ENCODE measurements around the gene TRH. TPM values are rescaled to one million over a fixed set of nuclear protein-coding genes. Genes with fewer than 3 reads are reported as not detected.
A peak's percentile ranks its signal among the peaks of the same experiment; 100 is the strongest.

Gene TRH
- total and polyA plus RNA-seq, 2 experiments from 2014 or later, result 0.19 TPM; not detected in 1

DNA sequence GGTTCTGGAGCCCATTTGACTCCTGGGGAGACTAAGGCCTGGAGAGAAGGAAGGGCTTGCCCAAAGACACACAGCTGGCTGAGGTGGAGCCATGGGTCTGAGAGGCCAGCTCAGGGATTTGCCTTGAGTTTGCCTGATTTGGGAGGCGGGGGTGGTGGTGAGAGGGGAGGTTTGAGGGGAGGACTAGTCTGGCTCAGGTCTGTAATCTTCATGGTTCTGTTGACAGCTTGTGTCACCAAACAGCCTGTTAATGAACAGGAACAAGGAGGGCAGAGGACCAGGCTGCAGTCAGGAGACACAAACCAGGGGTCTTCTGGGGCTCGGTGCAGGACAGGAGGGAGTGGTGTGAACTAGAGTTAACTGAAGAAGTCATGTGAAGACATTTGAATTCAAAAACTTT is 3.6 kb downstream of the TRH start:
- no peaks in the 10 kb centered on the region for H4K20me1 ChIP-seq (ENCODE audit: insufficient read depth)
- H3K4me1 ChIP-seq (ENCODE audit: insufficient read depth), result no peaks in the 10 kb centered on the region
- H3K4me3 ChIP-seq, result no peak overlapping the region
- H3K27ac ChIP-seq, result no peak overlapping the region
- 30 to 54% methylated on average over 2 of the region's 2 CpGs for WGBS, 2 experiments (ENCODE audit: low coverage in 1 of 2, low lambda C conversion rate in 2 of 2, missing lambda C conversion rate in 2 of 2)
- H3K36me3 ChIP-seq (ENCODE audit: low read depth), result no peaks in the 10 kb centered on the region
- no peak overlapping the region for H3K4me2 ChIP-seq (ENCODE audit: unreplicated experiment)
- peaks cover 72% of the 10 kb centered on the region for H3K27me3 ChIP-seq (replicated peaks; ENCODE audit: insufficient read depth)
- TF ChIP-seq EZH2 (IDR thresholded peaks at IDR 0.05; ENCODE audit: insufficient read depth, poor library complexity, severe bottlenecking), result no peak
- no peak for TF ChIP-seq EZH2phosphoT487 (IDR thresholded peaks at IDR 0.05; ENCODE audit: insufficient read depth, low read depth)
- no peaks in the 10 kb centered on the region for H3K9me2 ChIP-seq (ENCODE audit: insufficient read depth)
- DNase-seq, result no peak
- H3K9ac ChIP-seq, result no peak overlapping the region
- H3K79me2 ChIP-seq (ENCODE audit: insufficient read depth), result no peaks in the 10 kb centered on the region
- H2AFZ ChIP-seq, result no peak overlapping the region
- in situ Hi-C loops (cut with MboI), result no loop called here
- H3K9me3 ChIP-seq (ENCODE audit: low read depth), result no peaks in the 10 kb centered on the region
- H3F3A ChIP-seq (ENCODE audit: insufficient read depth), result no peaks in the 10 kb centered on the region

DNA sequence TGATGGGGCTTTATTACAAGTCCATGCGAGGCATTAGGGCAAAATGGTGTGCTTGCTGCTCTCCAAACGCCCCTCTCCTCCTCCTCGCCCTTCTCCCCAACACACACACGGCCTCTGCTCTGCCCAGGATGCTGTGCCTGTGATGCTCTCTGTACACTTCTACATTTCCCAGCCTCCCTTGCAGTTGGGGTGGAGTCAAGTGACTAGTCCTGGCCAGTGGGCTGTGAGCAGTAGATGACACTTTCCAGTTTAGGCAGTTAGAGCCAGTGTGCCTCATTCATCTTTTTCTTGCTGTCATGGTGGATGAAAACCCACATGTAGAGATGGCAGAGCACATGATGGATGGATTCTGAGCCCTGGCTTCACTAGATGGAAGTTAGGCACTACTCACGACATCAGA is 5.4 kb downstream of the TRH start:
- no peak overlapping the region for H3K9ac ChIP-seq
- TF ChIP-seq EZH2 (IDR thresholded peaks at IDR 0.05; ENCODE audit: insufficient read depth, poor library complexity, severe bottlenecking) (no peak), EZH2phosphoT487 (IDR thresholded peaks at IDR 0.05; ENCODE audit: insufficient read depth, low read depth) (no peak)
- no peak overlapping the region for H2AFZ ChIP-seq
- WGBS, 2 experiments (ENCODE audit: low coverage in 1 of 2, low lambda C conversion rate in 2 of 2, missing lambda C conversion rate in 2 of 2), result 45 to 59% methylated on average over 5 of the region's 5 CpGs
- no peak overlapping the region for H3K4me3 ChIP-seq
- no peaks in the 10 kb centered on the region for H3K36me3 ChIP-seq (ENCODE audit: low read depth)
- no peak for DNase-seq
- H3K4me2 ChIP-seq (ENCODE audit: unreplicated experiment), result no peak overlapping the region
- no peaks in the 10 kb centered on the region for H3F3A ChIP-seq (ENCODE audit: insufficient read depth)
- no peaks in the 10 kb centered on the region for H3K79me2 ChIP-seq (ENCODE audit: insufficient read depth)
- in situ Hi-C loops (cut with MboI), result no loop called here
- H3K9me3 ChIP-seq (ENCODE audit: low read depth), result no peaks in the 10 kb centered on the region
- H3K4me1 ChIP-seq (ENCODE audit: insufficient read depth), result no peaks in the 10 kb centered on the region
- H3K27me3 ChIP-seq (replicated peaks; ENCODE audit: insufficient read depth), result peaks cover 55% of the 10 kb centered on the region
- no peaks in the 10 kb centered on the region for H3K9me2 ChIP-seq (ENCODE audit: insufficient read depth)
- H4K20me1 ChIP-seq (ENCODE audit: insufficient read depth), result no peaks in the 10 kb centered on the region
- no peak overlapping the region for H3K27ac ChIP-seq

DNA sequence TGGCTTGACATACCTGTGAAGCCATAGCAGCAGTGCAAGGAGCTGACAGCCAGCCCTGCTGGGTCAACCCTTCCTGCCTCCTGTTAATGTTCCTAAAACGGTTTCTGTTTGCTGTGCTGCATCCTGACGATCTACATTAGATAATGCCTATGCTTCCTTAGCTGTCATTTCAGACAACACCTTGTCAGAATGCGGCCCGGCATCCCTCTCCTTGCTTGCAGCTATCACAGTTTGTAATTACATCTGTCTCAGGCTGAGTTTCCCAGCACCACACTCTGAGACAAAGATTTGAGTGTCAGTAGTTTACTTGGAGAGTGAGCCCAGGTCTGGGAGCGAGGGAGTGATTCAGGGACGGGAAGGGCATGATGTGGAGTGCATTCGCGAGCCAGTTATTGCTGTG is 9.0 kb downstream of the TRH start:
- no peak overlapping the region for H2AFZ ChIP-seq
- peaks cover 31% of the 10 kb centered on the region for H3K27me3 ChIP-seq (replicated peaks; ENCODE audit: insufficient read depth)
- in situ Hi-C loops (cut with MboI), result no loop called here
- H3K36me3 ChIP-seq (ENCODE audit: low read depth), result no peaks in the 10 kb centered on the region
- H3K27ac ChIP-seq, result no peak overlapping the region
- H3K4me3 ChIP-seq, result no peak overlapping the region
- H3K9ac ChIP-seq, result no peak overlapping the region
- H3K9me2 ChIP-seq (ENCODE audit: insufficient read depth), result no peaks in the 10 kb centered on the region
- TF ChIP-seq EZH2 (IDR thresholded peaks at IDR 0.05; ENCODE audit: insufficient read depth, poor library complexity, severe bottlenecking) (no peak), EZH2phosphoT487 (IDR thresholded peaks at IDR 0.05; ENCODE audit: insufficient read depth, low read depth) (no peak)
- H3K4me2 ChIP-seq (ENCODE audit: unreplicated experiment), result no peak overlapping the region
- H3K9me3 ChIP-seq (ENCODE audit: low read depth), result no peaks in the 10 kb centered on the region
- no peak for DNase-seq
- no peaks in the 10 kb centered on the region for H3F3A ChIP-seq (ENCODE audit: insufficient read depth)
- H3K4me1 ChIP-seq (ENCODE audit: insufficient read depth), result no peaks in the 10 kb centered on the region
- H4K20me1 ChIP-seq (ENCODE audit: insufficient read depth), result no peaks in the 10 kb centered on the region
- WGBS, 2 experiments (ENCODE audit: low coverage in 1 of 2, low lambda C conversion rate in 2 of 2, missing lambda C conversion rate in 2 of 2), result 66 to 69% methylated on average over 8 of the region's 8 CpGs
- H3K79me2 ChIP-seq (ENCODE audit: insufficient read depth), result no peaks in the 10 kb centered on the region

DNA sequence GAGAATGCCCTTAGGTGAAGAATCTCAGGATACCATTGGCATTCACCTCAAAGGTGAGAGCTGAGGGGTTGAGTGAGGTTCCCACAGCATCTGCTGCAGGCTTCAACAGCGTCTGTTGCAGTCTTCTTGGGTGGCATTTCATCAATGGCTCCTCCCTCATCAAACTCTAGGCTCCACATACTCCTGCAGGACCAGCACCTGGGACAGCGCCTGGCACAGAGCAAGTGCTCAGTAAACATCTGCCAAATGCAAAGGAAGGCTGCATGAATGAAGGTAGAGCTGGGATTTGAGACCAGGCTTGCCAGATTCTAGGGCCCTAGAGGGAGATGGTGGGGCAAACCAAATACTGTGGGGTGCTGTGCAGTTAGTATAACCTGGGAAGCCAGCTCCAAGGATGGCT is 9.6 kb downstream of the TRH start:
- Histone ChIP-seq H3K4me1 (ENCODE audit: insufficient read depth) (no peaks in the 10 kb centered on the region), H3K9me3 (ENCODE audit: low read depth) (no peaks in the 10 kb centered on the region), H3K9me2 (ENCODE audit: insufficient read depth) (no peaks in the 10 kb centered on the region), H3K36me3 (ENCODE audit: low read depth) (no peaks in the 10 kb centered on the region), H3K27me3 (replicated peaks; ENCODE audit: insufficient read depth) (peaks cover 31% of the 10 kb centered on the region), H2AFZ (no peak overlapping the region), H3K79me2 (ENCODE audit: insufficient read depth) (no peaks in the 10 kb centered on the region), H3K4me3 (no peak overlapping the region), H3F3A (ENCODE audit: insufficient read depth) (no peaks in the 10 kb centered on the region), H3K9ac (no peak overlapping the region), H3K4me2 (ENCODE audit: unreplicated experiment) (no peak overlapping the region), H4K20me1 (ENCODE audit: insufficient read depth) (no peaks in the 10 kb centered on the region), H3K27ac (no peak overlapping the region)
- in situ Hi-C loops (cut with MboI), result no loop called here
- DNase-seq, result peak; percentile 26
- TF ChIP-seq EZH2phosphoT487 (IDR thresholded peaks at IDR 0.05; ENCODE audit: insufficient read depth, low read depth) (no peak), EZH2 (IDR thresholded peaks at IDR 0.05; ENCODE audit: insufficient read depth, poor library complexity, severe bottlenecking) (no peak)
- WGBS, 2 experiments (ENCODE audit: low coverage in 1 of 2, low lambda C conversion rate in 2 of 2, missing lambda C conversion rate in 2 of 2), result 61 to 67% methylated on average over 2 of the region's 2 CpGs

DNA sequence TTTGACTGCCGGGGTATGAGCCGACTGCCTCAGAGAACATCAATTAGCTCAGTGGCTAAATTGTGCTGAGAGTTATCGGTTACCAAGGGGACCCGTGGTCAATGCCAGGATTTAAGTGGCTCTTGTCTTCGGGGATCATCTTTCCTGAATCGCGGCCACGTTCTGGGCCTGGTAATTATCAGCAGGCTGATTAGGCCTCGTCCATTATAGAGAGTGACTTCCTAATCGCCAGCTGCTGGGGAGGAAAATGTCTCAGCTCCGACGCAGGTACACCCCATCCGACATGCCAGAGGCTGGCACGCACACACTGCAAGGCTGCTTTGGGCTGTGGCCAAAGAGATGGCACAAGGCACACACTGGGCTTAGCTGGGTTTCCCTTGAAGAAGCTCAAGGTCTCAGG is 10.6 kb downstream of the TRH start:
- no peak for DNase-seq
- H3K79me2 ChIP-seq (ENCODE audit: insufficient read depth), result no peaks in the 10 kb centered on the region
- H4K20me1 ChIP-seq (ENCODE audit: insufficient read depth), result no peaks in the 10 kb centered on the region
- H3K27me3 ChIP-seq (replicated peaks; ENCODE audit: insufficient read depth), result peaks cover 33% of the 10 kb centered on the region
- no peaks in the 10 kb centered on the region for H3K4me1 ChIP-seq (ENCODE audit: insufficient read depth)
- WGBS, 2 experiments (ENCODE audit: low coverage in 1 of 2, low lambda C conversion rate in 2 of 2, missing lambda C conversion rate in 2 of 2), result 56 to 60% methylated on average over 14 of the region's 14 CpGs
- no peak overlapping the region for H3K4me3 ChIP-seq
- no peaks in the 10 kb centered on the region for H3K36me3 ChIP-seq (ENCODE audit: low read depth)
- H2AFZ ChIP-seq, result no peak overlapping the region
- in situ Hi-C loops (cut with MboI), result no loop called here
- no peak overlapping the region for H3K4me2 ChIP-seq (ENCODE audit: unreplicated experiment)
- no peaks in the 10 kb centered on the region for H3F3A ChIP-seq (ENCODE audit: insufficient read depth)
- H3K9me2 ChIP-seq (ENCODE audit: insufficient read depth), result no peaks in the 10 kb centered on the region
- TF ChIP-seq EZH2phosphoT487 (IDR thresholded peaks at IDR 0.05; ENCODE audit: insufficient read depth, low read depth) (no peak), EZH2 (IDR thresholded peaks at IDR 0.05; ENCODE audit: insufficient read depth, poor library complexity, severe bottlenecking) (no peak)
- H3K9ac ChIP-seq, result no peak overlapping the region
- no peaks in the 10 kb centered on the region for H3K9me3 ChIP-seq (ENCODE audit: low read depth)
- no peak overlapping the region for H3K27ac ChIP-seq

Measured in GM23248 (cell line).